HCT116 (cell line): ENCODE results near the gene DMXL2. TPM values are rescaled to one million over a fixed set of nuclear protein-coding genes. Genes with fewer than 3 reads are reported as not detected.
A peak's percentile ranks its signal among the peaks of the same experiment; 100 is the strongest.
"Not testable (repeated sequence)": the region's sequence is repeated elsewhere in the genome, so short reads cannot be mapped to it uniquely, and the experiment has no call there.

ENCODE experiments used
- ATAC-seq: fragments of 200-7000 bp; cut with Tn5 transposase; 2 replicates; pipeline ENCODE4 v1.9.1; 2020; ENCODE audit warnings: mild to moderate bottlenecking, moderate library complexity
- BruUV-seq: library from RNA; stranded (reverse); fragments of 400-500 nt; replicated peaks from 2 replicates; lab custom pipeline; 2021; lab: Mats Ljungman, UMichigan
- CTCF ChIA-PET: fragments of 300-600 bp; sonication (Branson Sonifier 250); formaldehyde crosslinking; loops from one replicate; lab custom pipeline; 2021; ENCODE audit warnings: antibody characterized with exemption; lab: Charles Lee
- POLR2A ChIA-PET: fragments of 300-600, 350-600 bp; sonication (Branson Sonifier 250); formaldehyde crosslinking; loops from one replicate; lab custom pipeline; 2021; ENCODE audit warnings: antibody characterized with exemption; lab: Charles Lee
- RAD21 ChIA-PET, 2 experiments: fragments of 300-600 bp; sonication (Branson Sonifier 250); formaldehyde crosslinking; loops; one replicate each; lab custom pipeline; 2023; ENCODE audit warnings: low total read pairs in 2 of 2; ENCODE audit not compliant: uncharacterized antibody in 2 of 2, unreplicated experiment in 2 of 2, low non-redundant PET in 1 of 2; lab: Charles Lee
- DNase-seq: peaks from one replicate; pipeline ENCODE4 v3.0.0-alpha.2; 2010; ENCODE audit warnings: low read depth, low spot score
- H2AFZ ChIP-seq: fragments of 200-600 bp; shearing (Covaris generic), sonication (generic); 2 replicates; pipeline ENCODE4 v1.6.1; 2017; ENCODE audit warnings: low read depth, mixed run types, mixed read lengths, antibody characterized with exemption, low read length; ENCODE audit not compliant: poor library complexity, severe bottlenecking
- H3K27ac ChIP-seq: 2 replicates; pipeline ENCODE4 v1.5.1; 2012; ENCODE audit warnings: low read depth, low read length
- H3K27me3 ChIP-seq: fragments of 200-600 bp; sonication (generic); 2 replicates; pipeline ENCODE4 v1.6.1; 2016; ENCODE audit warnings: mixed run types, low read length, mixed read lengths; ENCODE audit not compliant: insufficient read depth
- H3K36me3 ChIP-seq, 2 experiments: fragments of 200-500 bp in 1 of 2; fragments of 200-600 bp in 1 of 2; sonication (Bioruptor generic) in 1 of 2; sonication (generic) in 1 of 2; 2 replicates each; pipeline versions ENCODE4 v1.5.1 to v1.6.1; 2014 to 2016; ENCODE audit warnings: low read length in 2 of 2, inconsistent platforms in 1 of 2, mixed read lengths in 1 of 2, mixed run types in 1 of 2; ENCODE audit not compliant: insufficient read depth in 2 of 2, control insufficient read depth in 1 of 2
- H3K4me1 ChIP-seq, 2 experiments: fragments of 200-600 bp in 1 of 2; sonication (generic) in 1 of 2; 2 replicates each; pipeline versions ENCODE4 v1.5.1 to v1.6.1; 2012 to 2017; ENCODE audit warnings: low read length in 2 of 2, inconsistent platforms in 1 of 2, mild to moderate bottlenecking in 1 of 2, mixed read lengths in 1 of 2, mixed run types in 1 of 2, moderate library complexity in 1 of 2; ENCODE audit not compliant: insufficient read depth in 2 of 2, control insufficient read depth in 1 of 2
- H3K4me2 ChIP-seq: fragments of 200-600 bp; sonication (generic); 2 replicates; pipeline ENCODE4 v1.6.1; 2017; ENCODE audit warnings: mixed run types, low read length, mixed read lengths
- H3K4me3 ChIP-seq, 2 experiments: fragments of 200-600 bp in 1 of 2; sonication (generic) in 1 of 2; replicated peaks in 1 of 2; 2 replicates each; pipeline ENCODE4 v1.5.1; 2011 to 2016; ENCODE audit warnings: low read length in 2 of 2, control low read depth in 1 of 2, low read depth in 1 of 2, mild to moderate bottlenecking in 1 of 2, mixed read lengths in 1 of 2, mixed run types in 1 of 2
- H3K79me2 ChIP-seq: fragments of 200-600 bp; sonication (generic); 2 replicates; pipeline ENCODE4 v1.6.1; 2017; ENCODE audit warnings: mild to moderate bottlenecking, mixed run types, low read length, moderate library complexity, mixed read lengths; ENCODE audit not compliant: insufficient read depth
- H3K9ac ChIP-seq: fragments of 200-600 bp; sonication (generic); 2 replicates; pipeline ENCODE4 v1.6.1; 2016; ENCODE audit warnings: low read length, mixed read lengths
- H3K9me2 ChIP-seq: fragments of 200-600 bp; sonication (generic), shearing (Covaris generic); 2 replicates; pipeline ENCODE4 v1.6.1; 2017; ENCODE audit warnings: mixed run types, mild to moderate bottlenecking, moderate library complexity; ENCODE audit not compliant: insufficient read depth
- H3K9me3 ChIP-seq, 2 experiments: fragments of 200-500 bp in 1 of 2; fragments of 200-600 bp in 1 of 2; sonication (Bioruptor generic) in 1 of 2; sonication (generic) in 1 of 2; 2 replicates each; pipeline ENCODE4 v1.6.1; 2014 to 2017; ENCODE audit warnings: low read length in 2 of 2, mixed read lengths in 2 of 2, inconsistent platforms in 1 of 2, low read depth in 1 of 2, mild to moderate bottlenecking in 1 of 2, mixed run types in 1 of 2, moderate library complexity in 1 of 2; ENCODE audit not compliant: control insufficient read depth in 1 of 2, insufficient read depth in 1 of 2
- H4K20me1 ChIP-seq: fragments of 200-600 bp; sonication (generic), shearing (Covaris generic); 2 replicates; pipeline ENCODE4 v1.6.1; 2017; ENCODE audit warnings: mixed run types, mild to moderate bottlenecking, moderate library complexity; ENCODE audit not compliant: insufficient read depth
- CBX3 ChIP-seq: IDR thresholded peaks from 2 replicates; pipeline ENCODE4 v1.6.1; 2012; ENCODE audit warnings: low read depth
- CEBPB ChIP-seq: IDR thresholded peaks from 2 replicates; pipeline ENCODE4 v1.6.1; 2012; ENCODE audit warnings: low read depth
- EZH2phosphoT487 ChIP-seq: fragments of 200-600 bp; IDR thresholded peaks from 2 replicates; pipeline ENCODE4 v1.6.1; 2018; ENCODE audit warnings: antibody characterized with exemption, borderline replicate concordance
- FOSL1 ChIP-seq: IDR thresholded peaks from 2 replicates; pipeline ENCODE4 v1.6.1; 2012; ENCODE audit warnings: low read depth
- JUND ChIP-seq: IDR thresholded peaks from 2 replicates; pipeline ENCODE4 v1.6.1; 2012
- POLR2A ChIP-seq: IDR thresholded peaks from 2 replicates; pipeline ENCODE4 v1.7.0; 2011; ENCODE audit warnings: borderline replicate concordance; ENCODE audit not compliant: insufficient read depth, insufficient read length; ENCODE audit errors: extremely low read depth
- SIN3A ChIP-seq: IDR thresholded peaks from 2 replicates; pipeline ENCODE4 v1.6.1; 2012; ENCODE audit warnings: low read depth
- SP1 ChIP-seq: IDR thresholded peaks from 2 replicates; pipeline ENCODE4 v1.6.1; 2012; ENCODE audit warnings: low read depth
- SRF ChIP-seq: IDR thresholded peaks from 2 replicates; pipeline ENCODE4 v1.6.1; 2012; ENCODE audit warnings: low read depth
- ZBTB33 ChIP-seq: IDR thresholded peaks from 2 replicates; pipeline ENCODE4 v1.6.1; 2011; ENCODE audit warnings: mild to moderate bottlenecking, low read length, moderate library complexity; ENCODE audit not compliant: insufficient replicate concordance; ENCODE audit errors: extremely low read depth
- intact Hi-C: fragments of 100-400 bp; cut with micrococcal nuclease; formaldehyde crosslinking; loops from 2 replicates; pipeline ENCODE4 v1.10.0; 2022
- total RNA-seq: library from RNA; stranded (reverse); gene quantifications from one replicate; pipeline ENCODE4 v1.2.1, GENCODE V29; 2021; ENCODE audit not compliant: unreplicated experiment

The DMXL2 gene
- total RNA-seq, 1 experiment from 2014 or later, result 21.5 TPM

- Histone ChIP-seq H4K20me1 (no peaks in the 10 kb centered on the region), H3K36me3 (peaks cover 2 to 14% of the 10 kb centered on the region in 2 experiments; a peak in 2 of 4 replicates), H3K4me1 (peaks cover 26 to 60% of the 10 kb centered on the region in 2 experiments), H2AFZ (no peak overlapping the region), H3K4me3 (no peak overlapping the region), H3K27me3 (no peaks in the 10 kb centered on the region; the same call in 1 of the 2 replicates), H3K79me2 (no peaks in the 10 kb centered on the region), H3K27ac (no peak overlapping the region), H3K4me2 (no peak overlapping the region), H3K9me3 (no peaks in the 10 kb centered on the region), H3K9ac (no peak overlapping the region), H3K9me2 (no peaks in the 10 kb centered on the region)
- no peak for ATAC-seq
- no peak for DNase-seq
- ChIA-PET RAD21 (no interaction called here), POLR2A (no interaction called here), CTCF (no interaction called here)
- no TSS peak for BruUV-seq
- TF ChIP-seq EZH2phosphoT487 (no peak), POLR2A (no peak), CBX3 (no peak), ZBTB33 (no peak)
- intact Hi-C loops, result no loop called here
Measured at GRCh38 chr15:51447855-51448621, 174.5 kb downstream of the DMXL2 start.

GRCh38 chr15:51446029-51446744, 176.4 kb downstream of the DMXL2 start:
- H3K4me3 ChIP-seq, H3K27ac ChIP-seq, H3K9me3 ChIP-seq, H3K9me2 ChIP-seq, H4K20me1 ChIP-seq, POLR2A ChIA-PET, H3K9ac ChIP-seq, H2AFZ ChIP-seq, H3K79me2 ChIP-seq, RAD21 ChIA-PET, BruUV-seq, H3K27me3 ChIP-seq, intact Hi-C loops, CTCF ChIA-PET: not testable (repeated sequence)
- peaks cover 21 to 50% of the 10 kb centered on the region in 2 experiments for H3K4me1 ChIP-seq
- ATAC-seq (peak; percentile 79), DNase-seq (peak; percentile 78)
- peak overlapping the region; percentile 39 for H3K4me2 ChIP-seq
- TF ChIP-seq CEBPB (peak; percentile 58; the same call in 1 of the 2 replicates), CBX3 (peak; percentile 56; the same call in 1 of the 2 replicates), SP1 (peak; percentile 76), FOSL1 (peak; percentile 49; the same call in 1 of the 2 replicates), SIN3A (0 out of 2 replicates have a peak, but pooled peaks have one; percentile 62), JUND (peak; percentile 77), SRF (0 out of 2 replicates have a peak, but pooled peaks have one; percentile 18)
- peaks cover 2 to 14% of the 10 kb centered on the region in 2 experiments; a peak in 2 of 4 replicates for H3K36me3 ChIP-seq
